ENCODE data around the gene KRT12. TPM values are rescaled to one million over a fixed set of nuclear protein-coding genes. Genes with fewer than 3 reads are reported as not detected.

The KRT12 gene
- total RNA-seq, 3 donors from 2014 or later (not counting 1 experiment from before 2014, with no cell fraction given), result not detected

- H3K4me1 ChIP-seq (ENCODE audit: control insufficient read depth, insufficient read depth, low read length), result no peaks in the 10 kb centered on the region
- Mint-ChIP-seq H3K9me3 (peaks cover 0 to 2% of the 10 kb centered on the region in 2 donors), H3K4me1 (no peaks in the 10 kb centered on the region), H3K36me3 (no peaks in the 10 kb centered on the region), H3K4me3 (no peak overlapping the region), H3K27me3 (ENCODE audit: low read depth in 2 of 2) (peaks cover 2 to 18% of the 10 kb centered on the region in 2 donors), H3K27ac (no peak overlapping the region)
- ATAC-seq (no peak), DNase-seq (no peak)
- H3K27ac ChIP-seq (ENCODE audit: low read length), result no peak overlapping the region
- H3K9me3 ChIP-seq (ENCODE audit: control insufficient read depth, insufficient read depth, low read length), result no peaks in the 10 kb centered on the region
- H3K4me3 ChIP-seq (ENCODE audit: low read length), result no peak overlapping the region
- peaks cover 3% of the 10 kb centered on the region for H3K27me3 ChIP-seq (ENCODE audit: control insufficient read depth, insufficient read depth, low read length)
- no peak for TF ChIP-seq CTCF (IDR thresholded peaks at IDR 0.05)
- no peaks in the 10 kb centered on the region for H3K36me3 ChIP-seq (ENCODE audit: control insufficient read depth, insufficient read depth, low read length)
- intact Hi-C loops (cut with micrococcal nuclease), result no loop called here
Observed at GRCh38 chr17:40833882-40834281, 33.1 kb downstream of the KRT12 start.

GRCh38 chr17:40832840-40833239 lies 34.2 kb downstream of the KRT12 start:
- Mint-ChIP-seq H3K4me1 (no peaks in the 10 kb centered on the region), H3K27me3 (ENCODE audit: low read depth in 2 of 2) (peaks cover 1 to 15% of the 10 kb centered on the region in 2 donors), H3K27ac (no peak overlapping the region), H3K9me3 (peaks cover 0 to 2% of the 10 kb centered on the region in 2 donors), H3K36me3 (no peaks in the 10 kb centered on the region), H3K4me3 (no peak overlapping the region)
- Histone ChIP-seq H3K36me3 (ENCODE audit: control insufficient read depth, insufficient read depth, low read length) (no peaks in the 10 kb centered on the region), H3K4me3 (ENCODE audit: low read length) (no peak overlapping the region), H3K27me3 (ENCODE audit: control insufficient read depth, insufficient read depth, low read length) (peaks cover 3% of the 10 kb centered on the region), H3K4me1 (ENCODE audit: control insufficient read depth, insufficient read depth, low read length) (no peaks in the 10 kb centered on the region), H3K9me3 (ENCODE audit: control insufficient read depth, insufficient read depth, low read length) (no peaks in the 10 kb centered on the region), H3K27ac (ENCODE audit: low read length) (no peak overlapping the region)
- 58% methylated on average over 1 of the region's 3 CpGs for WGBS (ENCODE audit: insufficient coverage)
- intact Hi-C loops (cut with micrococcal nuclease), result no loop called here
- ATAC-seq (no peak), DNase-seq (no peak)
- TF ChIP-seq CTCF (IDR thresholded peaks at IDR 0.05), result no peak

GRCh38 chr17:40830085-40830776 lies 36.8 kb downstream of the KRT12 start:
- H3K27ac ChIP-seq (ENCODE audit: low read length), result no peak overlapping the region
- peaks cover 0 to 2% of the 10 kb centered on the region in 2 donors for H3K9me3 Mint-ChIP-seq
- H3K9me3 ChIP-seq (ENCODE audit: control insufficient read depth, insufficient read depth, low read length), result no peaks in the 10 kb centered on the region
- intact Hi-C loops (cut with micrococcal nuclease), result no loop called here
- 100% methylated on average over 1 of the region's 2 CpGs for WGBS (ENCODE audit: insufficient coverage)
- no peak overlapping the region for H3K27ac Mint-ChIP-seq
- H3K27me3 Mint-ChIP-seq (ENCODE audit: low read depth in 2 of 2), result peaks cover 15 to 40% of the 10 kb centered on the region in 2 donors
- DNase-seq (no peak), ATAC-seq (no peak)
- H3K4me3 ChIP-seq (ENCODE audit: low read length), result no peak overlapping the region
- no peaks in the 10 kb centered on the region for H3K36me3 Mint-ChIP-seq
- peaks cover 5% of the 10 kb centered on the region for H3K27me3 ChIP-seq (ENCODE audit: control insufficient read depth, insufficient read depth, low read length)
- TF ChIP-seq CTCF (IDR thresholded peaks at IDR 0.05), result no peak
- H3K4me3 Mint-ChIP-seq, result no peak overlapping the region
- H3K4me1 Mint-ChIP-seq, result no peaks in the 10 kb centered on the region
- H3K4me1 ChIP-seq (ENCODE audit: control insufficient read depth, insufficient read depth, low read length), result no peaks in the 10 kb centered on the region
- no peaks in the 10 kb centered on the region for H3K36me3 ChIP-seq (ENCODE audit: control insufficient read depth, insufficient read depth, low read length)

Data from natural killer cell (primary cell).